ENCODE measurements around the gene DLEC1.

DNA sequence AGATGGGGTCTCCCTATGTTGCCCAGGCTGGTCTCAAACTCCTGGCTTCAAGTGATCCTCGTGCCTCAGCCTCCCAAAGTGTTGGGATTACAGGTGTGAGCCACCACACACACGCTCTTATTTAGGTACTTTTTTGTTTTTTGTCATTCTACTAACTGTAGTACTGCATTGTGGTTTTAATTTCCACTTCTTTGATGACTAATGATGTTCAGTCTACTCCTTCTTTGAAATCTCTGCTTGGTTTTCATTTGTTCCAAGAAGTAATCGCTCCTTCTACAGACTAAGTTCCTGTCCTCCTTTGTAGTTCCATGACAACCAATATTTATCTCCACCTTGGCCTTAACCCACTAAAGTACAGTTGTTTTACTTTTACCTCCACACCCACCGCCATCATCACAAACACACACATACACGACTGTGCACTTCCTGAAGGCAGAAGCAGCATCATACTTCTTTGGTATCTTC lies 529 bp upstream of the DLEC1 start:
- TF ChIP-seq, protein P1, sequence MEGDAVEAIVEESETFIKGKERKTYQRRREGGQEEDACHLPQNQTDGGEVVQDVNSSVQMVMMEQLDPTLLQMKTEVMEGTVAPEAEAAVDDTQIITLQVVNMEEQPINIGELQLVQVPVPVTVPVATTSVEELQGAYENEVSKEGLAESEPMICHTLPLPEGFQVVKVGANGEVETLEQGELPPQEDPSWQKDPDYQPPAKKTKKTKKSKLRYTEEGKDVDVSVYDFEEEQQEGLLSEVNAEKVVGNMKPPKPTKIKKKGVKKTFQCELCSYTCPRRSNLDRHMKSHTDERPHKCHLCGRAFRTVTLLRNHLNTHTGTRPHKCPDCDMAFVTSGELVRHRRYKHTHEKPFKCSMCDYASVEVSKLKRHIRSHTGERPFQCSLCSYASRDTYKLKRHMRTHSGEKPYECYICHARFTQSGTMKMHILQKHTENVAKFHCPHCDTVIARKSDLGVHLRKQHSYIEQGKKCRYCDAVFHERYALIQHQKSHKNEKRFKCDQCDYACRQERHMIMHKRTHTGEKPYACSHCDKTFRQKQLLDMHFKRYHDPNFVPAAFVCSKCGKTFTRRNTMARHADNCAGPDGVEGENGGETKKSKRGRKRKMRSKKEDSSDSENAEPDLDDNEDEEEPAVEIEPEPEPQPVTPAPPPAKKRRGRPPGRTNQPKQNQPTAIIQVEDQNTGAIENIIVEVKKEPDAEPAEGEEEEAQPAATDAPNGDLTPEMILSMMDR (IDR thresholded peaks at IDR 0.05) = no peak
- TF ChIP-seq POLR2A (IDR thresholded peaks at IDR 0.05) (no peak), EP300 (IDR thresholded peaks at IDR 0.05) (no peak)

Measured in tibial nerve (tissue), 4 donors.